Fibroblast of mammary gland (primary cell): Measurements from ENCODE around the gene BMAL2.

Experiments used
- DNase-seq: peaks from one replicate; pipeline ENCODE4 v3.0.0-alpha.2; 2010; ENCODE audit warnings: low read depth
- H3K4me3 ChIP-seq: 2 replicates; pipeline ENCODE4 v1.5.1; 2011; ENCODE audit warnings: low read depth, mild to moderate bottlenecking, low read length, moderate library complexity; ENCODE audit not compliant: control insufficient read depth
- CTCF ChIP-seq: conservative IDR thresholded peaks from 2 replicates; pipeline ENCODE4 v1.5.1; 2011; ENCODE audit warnings: low read depth, low read length, inconsistent platforms; ENCODE audit not compliant: control insufficient read depth, insufficient read depth

BMAL2 gene

GRCh38 chr12:27345376-27345775 lies 12.7 kb downstream of the BMAL2 start:
- H3K4me3 ChIP-seq = no peak overlapping the region
- no peak for TF ChIP-seq CTCF
- no peak for DNase-seq

- H3K4me3 ChIP-seq = no peak overlapping the region
- TF ChIP-seq CTCF = no peak
- no peak for DNase-seq
These were observed 15.1 kb downstream of the BMAL2 start for GRCh38 chr12:27347779-27348178.

- TF ChIP-seq CTCF = no peak
- no peak overlapping the region for H3K4me3 ChIP-seq
- no peak for DNase-seq
These were observed 18.8 kb downstream of the BMAL2 start for GRCh38 chr12:27351476-27351875.

- no peak overlapping the region for H3K4me3 ChIP-seq
- no peak for DNase-seq
- TF ChIP-seq CTCF = no peak
These were observed 22.9 kb downstream of the BMAL2 start for GRCh38 chr12:27355486-27355885.

GRCh38 chr12:27355979-27356378 lies 23.3 kb downstream of the BMAL2 start:
- DNase-seq = no peak
- H3K4me3 ChIP-seq = no peak overlapping the region
- no peak for TF ChIP-seq CTCF

- no peak for DNase-seq
- no peak overlapping the region for H3K4me3 ChIP-seq
- no peak for TF ChIP-seq CTCF
These were observed 27.1 kb downstream of the BMAL2 start for GRCh38 chr12:27359578-27360340.
